GM12801 (cell line): ENCODE measurements around the gene FOXI1.

Source experiments
- CTCF ChIP-seq: IDR thresholded peaks from one replicate; pipeline ENCODE4 v1.5.1; 2011; ENCODE audit warnings: control low read depth; ENCODE audit not compliant: insufficient read length; ENCODE audit errors: extremely low read depth

FOXI1 gene

GRCh38 chr5:170108266-170108785 lies 2.6 kb downstream of the FOXI1 start:
- no peak for TF ChIP-seq CTCF

- TF ChIP-seq CTCF: no peak
Measured at GRCh38 chr5:170109059-170110031, 3.6 kb downstream of the FOXI1 start.

DNA sequence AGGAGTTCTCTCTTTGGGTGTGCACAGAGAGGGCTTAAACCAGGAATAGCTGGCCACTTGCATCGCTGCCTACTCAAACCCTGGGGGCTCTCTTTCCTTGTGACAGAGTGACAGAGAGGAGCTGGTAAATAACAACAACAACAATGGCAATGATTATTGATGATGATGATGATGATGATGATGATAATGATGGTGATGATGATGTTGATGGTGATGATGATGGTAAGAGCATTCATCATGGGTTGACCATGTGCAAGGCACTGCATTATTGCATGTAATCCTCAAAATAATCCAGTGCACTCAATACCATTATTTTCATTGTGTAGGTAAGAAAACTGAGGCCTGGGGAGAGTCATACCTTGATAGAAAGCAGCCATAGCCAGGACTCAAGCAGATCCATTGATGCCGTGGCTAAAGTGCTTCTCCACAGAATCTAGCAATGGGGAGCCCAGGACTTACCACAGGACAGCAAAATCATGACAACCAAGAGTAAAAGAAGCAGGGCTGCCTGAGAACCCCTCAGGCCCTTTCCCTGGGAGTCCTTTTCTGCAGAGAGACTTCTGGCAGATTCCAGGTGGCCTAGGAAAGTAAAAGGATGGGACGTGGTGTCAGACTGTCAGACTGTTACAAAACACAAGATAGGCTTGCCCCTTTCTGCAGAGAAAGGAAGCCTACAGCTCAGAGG lies 4.8 kb downstream of the FOXI1 start:
- TF ChIP-seq CTCF: no peak

DNA sequence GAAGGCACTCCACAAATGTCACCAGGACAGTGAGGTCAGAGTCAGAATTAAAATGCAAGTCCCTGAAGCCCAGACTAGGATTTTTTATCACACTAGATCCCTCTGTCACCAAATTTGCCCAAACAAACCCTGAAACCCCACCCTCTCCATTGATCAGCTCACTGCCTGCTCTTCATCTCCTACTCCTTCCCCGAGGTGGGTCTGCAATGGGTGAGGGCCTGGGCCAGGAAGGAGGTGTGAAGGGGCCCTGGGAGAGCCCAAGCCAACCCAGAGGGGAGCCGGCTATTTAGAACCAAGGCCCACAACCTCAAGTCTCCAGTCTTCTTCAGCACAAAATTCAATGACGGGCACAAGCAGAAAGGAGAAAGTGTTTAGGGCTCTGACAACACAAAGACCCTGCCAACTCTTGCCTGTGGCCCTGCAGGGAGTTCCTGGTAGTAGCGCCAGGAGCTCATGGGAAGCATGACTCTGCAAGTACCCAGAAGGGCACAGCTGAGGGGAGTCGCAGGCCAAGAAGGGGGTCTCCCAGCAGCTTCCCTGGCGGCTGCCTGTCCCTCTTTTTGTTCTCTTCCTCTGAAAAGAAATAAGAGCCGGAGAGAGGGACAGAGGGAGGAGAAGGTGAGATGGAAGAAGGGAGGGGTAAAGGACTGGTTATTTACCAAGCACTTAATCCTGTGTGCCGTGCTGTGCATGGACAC lies 5.5 kb downstream of the FOXI1 start:
- no peak for TF ChIP-seq CTCF

DNA sequence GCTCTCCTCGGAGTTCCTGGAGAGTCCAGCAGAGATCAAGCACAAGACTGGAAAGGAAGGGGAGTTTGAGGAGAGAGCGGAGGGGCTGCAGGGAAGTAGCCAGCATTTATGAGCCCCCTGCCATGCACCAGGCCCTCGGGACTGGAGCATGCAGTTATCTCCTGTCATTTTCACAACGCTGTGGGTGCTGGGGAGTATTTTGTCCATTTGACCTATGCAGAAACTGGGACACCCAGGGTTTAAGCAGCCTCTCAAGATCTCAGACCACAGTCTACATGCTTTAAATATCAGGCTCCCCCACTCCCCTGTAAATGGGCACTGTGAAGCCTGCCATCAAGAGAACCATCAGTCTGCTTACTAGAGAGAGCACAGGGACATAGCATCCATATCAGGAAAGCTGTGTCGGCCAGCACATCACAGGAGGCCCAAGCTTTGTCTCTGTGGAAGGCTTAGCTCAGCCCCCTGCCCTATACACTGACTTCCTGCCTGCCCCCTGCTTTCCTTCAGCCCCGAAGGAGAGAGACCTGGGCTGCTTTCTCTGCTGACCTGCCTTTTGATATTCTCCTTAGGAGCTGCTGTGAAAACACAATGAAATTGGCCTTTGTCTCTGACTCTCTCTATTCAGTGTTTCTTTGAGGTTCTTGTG lies 7.3 kb downstream of the FOXI1 start:
- no peak for TF ChIP-seq CTCF

- no peak for TF ChIP-seq CTCF
Measured at GRCh38 chr5:170113522-170113900, 7.8 kb downstream of the FOXI1 start.
